ENCODE data around the gene LRP2BP. TPM values are rescaled to one million over a fixed set of nuclear protein-coding genes. Genes with fewer than 3 reads are reported as not detected.

LRP2BP gene
- total and polyA plus RNA-seq, 2 of the 4 experiments (the other 2 are of a cell fraction), result 0.10 to 0.18 TPM

GRCh38 chr4:185339941-185340340, 55.8 kb downstream of the LRP2BP start:
- Histone ChIP-seq H3K4me2 (ENCODE audit: low read depth, low read length) (no peak overlapping the region), H3K14ac (replicated peaks; ENCODE audit: low read depth, low read length) (no peak overlapping the region), H2BK20ac (ENCODE audit: low read depth, low read length) (no peak overlapping the region), H4K91ac (ENCODE audit: insufficient read depth, low read depth, low read length) (no peak overlapping the region), H3K79me1 (ENCODE audit: low read depth in 1 of 2, low read length in 2 of 2) (no peaks in the 10 kb centered on the region; a peak in 1 of 4 replicates), H4K8ac (ENCODE audit: low read depth in 2 of 2, low read length in 2 of 2) (no peak overlapping the region), H3K4me1 (ENCODE audit: control insufficient read depth, insufficient read depth, low read length) (peaks cover 4% of the 10 kb centered on the region; the same call in 1 of the 2 replicates), H3K27me3 (ENCODE audit: control insufficient read depth, insufficient read depth, low read length) (no peaks in the 10 kb centered on the region), H2BK15ac (ENCODE audit: low read depth, low read length) (no peak overlapping the region), H3K56ac (ENCODE audit: extremely low read depth, insufficient read depth, low read length) (no peak overlapping the region), H2BK5ac (ENCODE audit: low read depth, low read length, poor library complexity, severe bottlenecking) (no peak overlapping the region), H3K9ac (ENCODE audit: low read depth, low read length) (no peak overlapping the region), H2BK120ac (ENCODE audit: low read depth, low read length) (no peak overlapping the region), H3K36me3 (ENCODE audit: control insufficient read depth, insufficient read depth, low read length) (peaks cover 6% of the 10 kb centered on the region), H3K9me3 (ENCODE audit: control insufficient read depth, insufficient read depth, low read length) (no peaks in the 10 kb centered on the region; the same call in 1 of the 2 replicates), H3K9me1 (ENCODE audit: insufficient read depth, low read length) (no peaks in the 10 kb centered on the region; the same call in 1 of the 2 replicates), H3K4ac (ENCODE audit: low read depth, low read length) (no peak overlapping the region), H2AK9ac (replicated peaks; ENCODE audit: low read depth, low read length, poor library complexity) (no peak overlapping the region), H3K23ac (ENCODE audit: low read depth, low read length) (no peak overlapping the region), H3K18ac (ENCODE audit: low read depth, low read length) (no peak overlapping the region), H2AFZ (replicated peaks; ENCODE audit: low read length, poor library complexity) (no peak overlapping the region), H3K27ac (ENCODE audit: insufficient read depth, low read length) (no peak overlapping the region), H4K5ac (ENCODE audit: low read depth, low read length) (no peak overlapping the region), H2AK5ac (ENCODE audit: low read depth, low read length) (no peak overlapping the region), H4K20me1 (ENCODE audit: insufficient read depth, low read length) (no peaks in the 10 kb centered on the region), H3K4me3 (ENCODE audit: insufficient read depth, low read depth, low read length) (no peak overlapping the region)
- DNase-seq (no peak), ATAC-seq (ENCODE audit: low read depth) (no peak)
- in situ Hi-C loops (cut with MboI; ENCODE audit: low sequenced_read_pairs), result no loop called here
- 50% methylated on average over 1 of the region's 3 CpGs; no CpG with 5 or more reads in 1 of the 2 experiments for WGBS, 2 experiments (ENCODE audit: extremely low coverage in 2 of 2, insufficient read length in 1 of 2)
- ChIA-PET POLR2A (ENCODE audit: unreplicated experiment) (no interaction called here), CTCF (no interaction called here)
- dilution Hi-C loops (cut with HindIII; ENCODE audit: low sequenced_read_pairs, unreplicated experiment), result no loop called here
- intact Hi-C loops (cut with micrococcal nuclease), result no loop called here
- no TSS peak for BruUV-seq (replicated peaks)
- no peak for TF ChIP-seq FOS (IDR thresholded peaks at IDR 0.05; ENCODE audit: low read depth, low read length)
- TF ChIP-seq MAZ (IDR thresholded peaks at IDR 0.05; ENCODE audit: borderline replicate concordance, low read depth, low read length), result no peak
- TF ChIP-seq NFE2L2 (IDR thresholded peaks at IDR 0.05; ENCODE audit: low read depth, low read length), result no peak
- TF ChIP-seq CEBPB (IDR thresholded peaks at IDR 0.05; ENCODE audit: low read depth, low read length), result no peak
- TF ChIP-seq RCOR1 (IDR thresholded peaks at IDR 0.05; ENCODE audit: insufficient replicate concordance, low read length), result no peak
- TF ChIP-seq USF2 (IDR thresholded peaks at IDR 0.05; ENCODE audit: low read depth, low read length), result no peak
- TF ChIP-seq POLR2A (IDR thresholded peaks at IDR 0.05; ENCODE audit: low read depth, low read length), result no peak
- TF ChIP-seq CHD1 (IDR thresholded peaks at IDR 0.05; ENCODE audit: low read depth, low read length), result no peak
- no peak for TF ChIP-seq MAFK (IDR thresholded peaks at IDR 0.05; ENCODE audit: low read depth, low read length)
- no peak for TF ChIP-seq RFX5 (IDR thresholded peaks at IDR 0.05; ENCODE audit: low read depth, low read length)
- no peak for TF ChIP-seq ELK1 (IDR thresholded peaks at IDR 0.05; ENCODE audit: borderline replicate concordance, low read depth, low read length)
- TF ChIP-seq CTCF (conservative IDR thresholded peaks at IDR 0.05; ENCODE audit: low read depth, low read length), result no peak
- no peak for TF ChIP-seq RAD21 (IDR thresholded peaks at IDR 0.05; ENCODE audit: low read length)
- no peak for TF ChIP-seq SMC3 (IDR thresholded peaks at IDR 0.05; ENCODE audit: low read depth, low read length)
- TF ChIP-seq MXI1 (IDR thresholded peaks at IDR 0.05; ENCODE audit: borderline replicate concordance, low read depth, low read length), result no peak
- no peak for TF ChIP-seq BHLHE40 (IDR thresholded peaks at IDR 0.05; ENCODE audit: low read depth, low read length)

Data from IMR-90 (cell line).